Panc1 (cell line): ENCODE measurements around the gene EPHA8. TPM values are rescaled to one million over a fixed set of nuclear protein-coding genes. Genes with fewer than 3 reads are reported as not detected.

Source experiments
- ATAC-seq: fragments of 200-7000 bp; cut with Tn5 transposase; 2 replicates; pipeline ENCODE4 v1.9.1; 2020; ENCODE audit warnings: mild to moderate bottlenecking, moderate library complexity
- BruUV-seq: library from RNA; stranded (reverse); fragments of 400-500 nt; replicated peaks from 2 replicates; lab custom pipeline; 2021; lab: Mats Ljungman, UMichigan
- CTCF ChIA-PET: fragments of 300-600 bp; sonication (Branson Sonifier 250); formaldehyde crosslinking; loops from one replicate; lab custom pipeline; 2022; ENCODE audit warnings: antibody characterized with exemption; lab: Charles Lee
- POLR2A ChIA-PET: fragments of 300-600 bp; sonication (Branson Sonifier 250); formaldehyde crosslinking; loops from one replicate; lab custom pipeline; 2022; ENCODE audit warnings: antibody characterized with exemption; lab: Charles Lee
- DNase-seq: peaks from one replicate; pipeline ENCODE4 v3.0.0-alpha.2; 2010; ENCODE audit warnings: low read depth, low spot score
- H3K27ac ChIP-seq: 2 replicates; pipeline ENCODE4 v1.5.1; 2011; ENCODE audit warnings: mild to moderate bottlenecking, low read length, inconsistent platforms
- H3K27me3 ChIP-seq: fragments of 200-500 bp; sonication (Bioruptor generic); 2 replicates; pipeline ENCODE4 v1.6.0; 2014; ENCODE audit warnings: low read length, inconsistent platforms; ENCODE audit not compliant: control insufficient read depth, insufficient read depth
- H3K36me3 ChIP-seq: fragments of 200-500 bp; sonication (Bioruptor generic); 2 replicates; pipeline ENCODE4 v1.5.1; 2014; ENCODE audit warnings: inconsistent platforms, mild to moderate bottlenecking, low read length, moderate library complexity; ENCODE audit not compliant: control insufficient read depth, insufficient read depth
- H3K4me1 ChIP-seq: 2 replicates; pipeline ENCODE4 v1.5.1; 2011; ENCODE audit warnings: inconsistent platforms, mild to moderate bottlenecking, low read length, moderate library complexity; ENCODE audit not compliant: control insufficient read depth, insufficient read depth
- H3K4me3 ChIP-seq, 2 experiments: 2 replicates each; pipeline ENCODE4 v1.5.1; 2011 to 2012; ENCODE audit warnings: low read depth in 2 of 2, low read length in 2 of 2, mild to moderate bottlenecking in 2 of 2, inconsistent platforms in 1 of 2, moderate library complexity in 1 of 2
- H3K9me3 ChIP-seq: fragments of 200-500 bp; sonication (Bioruptor generic); 2 replicates; pipeline ENCODE4 v1.5.1; 2014; ENCODE audit warnings: low read depth, mild to moderate bottlenecking, inconsistent platforms, low read length, moderate library complexity; ENCODE audit not compliant: control insufficient read depth, insufficient read depth
- POLR2AphosphoS5 ChIP-seq: IDR thresholded peaks from 2 replicates; pipeline ENCODE4 v1.6.1; 2012; ENCODE audit warnings: mild to moderate bottlenecking, low read depth, low read length, moderate library complexity
- REST ChIP-seq, 2 experiments: IDR thresholded peaks; 2 replicates each; pipeline ENCODE4 v1.6.1; 2011 to 2012; ENCODE audit warnings: low read depth in 2 of 2, control low read depth in 1 of 2, low read length in 1 of 2, mild to moderate bottlenecking in 1 of 2, moderate library complexity in 1 of 2; ENCODE audit not compliant: insufficient read depth in 1 of 2
- SIN3A ChIP-seq: IDR thresholded peaks from 2 replicates; pipeline ENCODE4 v1.6.1; 2012; ENCODE audit warnings: low read depth, mild to moderate bottlenecking, low read length, moderate library complexity, borderline replicate concordance; ENCODE audit not compliant: insufficient read depth
- TCF7L2 ChIP-seq: IDR thresholded peaks from 2 replicates; pipeline ENCODE4 v1.6.1; 2011; ENCODE audit warnings: mild to moderate bottlenecking, low read depth, low read length, inconsistent platforms
- in situ Hi-C: cut with HindIII; loops from 2 replicates; pipeline ENCODE4 v1.10.0; 2016; ENCODE audit warnings: low sequenced_read_pairs, low pct_unique_long_range_greater_than_20kb
- intact Hi-C: fragments of 100-400 bp; cut with micrococcal nuclease; formaldehyde crosslinking; loops from one replicate; pipeline ENCODE4 v1.10.0; 2022; ENCODE audit not compliant: unreplicated experiment
- total RNA-seq: library from RNA; stranded (reverse); gene quantifications from one replicate; pipeline ENCODE4 v1.2.1, GENCODE V29; 2021; ENCODE audit not compliant: unreplicated experiment
- TF ChIP-seq, protein P1 (sequence below): fragments of 450-650 bp; IDR thresholded peaks from 2 replicates; pipeline ENCODE4 v1.5.1; 2017; ENCODE audit warnings: mild to moderate bottlenecking

The EPHA8 gene
- total RNA-seq, 1 experiment from 2014 or later, result not detected

- H3K9me3 ChIP-seq, result no peaks in the 10 kb centered on the region
- H3K36me3 ChIP-seq, result no peaks in the 10 kb centered on the region
- ATAC-seq (peak; percentile 90), DNase-seq (peak; percentile 18)
- intact Hi-C loops (loop anchor here (1.0 to 5.0 kb wide), 2 partner anchors 115 to 222 kb away; no protein-coding TSS in a partner anchor), in situ Hi-C loops (no loop called here)
- no peak overlapping the region for H3K27ac ChIP-seq
- H3K4me1 ChIP-seq, result no peaks in the 10 kb centered on the region
- H3K4me3 ChIP-seq, result peak overlapping the region in 1 of 2 experiments; percentile 32; a peak in 2 of 4 replicates
- ChIA-PET CTCF (interaction anchor here (0.6 to 2.1 kb wide), 2 partner anchors 99 to 102 kb away, joined by 7 to 9 read pairs; no protein-coding TSS in a partner anchor), POLR2A (no interaction called here)
- no peaks in the 10 kb centered on the region for H3K27me3 ChIP-seq
- TF ChIP-seq, protein P1, sequence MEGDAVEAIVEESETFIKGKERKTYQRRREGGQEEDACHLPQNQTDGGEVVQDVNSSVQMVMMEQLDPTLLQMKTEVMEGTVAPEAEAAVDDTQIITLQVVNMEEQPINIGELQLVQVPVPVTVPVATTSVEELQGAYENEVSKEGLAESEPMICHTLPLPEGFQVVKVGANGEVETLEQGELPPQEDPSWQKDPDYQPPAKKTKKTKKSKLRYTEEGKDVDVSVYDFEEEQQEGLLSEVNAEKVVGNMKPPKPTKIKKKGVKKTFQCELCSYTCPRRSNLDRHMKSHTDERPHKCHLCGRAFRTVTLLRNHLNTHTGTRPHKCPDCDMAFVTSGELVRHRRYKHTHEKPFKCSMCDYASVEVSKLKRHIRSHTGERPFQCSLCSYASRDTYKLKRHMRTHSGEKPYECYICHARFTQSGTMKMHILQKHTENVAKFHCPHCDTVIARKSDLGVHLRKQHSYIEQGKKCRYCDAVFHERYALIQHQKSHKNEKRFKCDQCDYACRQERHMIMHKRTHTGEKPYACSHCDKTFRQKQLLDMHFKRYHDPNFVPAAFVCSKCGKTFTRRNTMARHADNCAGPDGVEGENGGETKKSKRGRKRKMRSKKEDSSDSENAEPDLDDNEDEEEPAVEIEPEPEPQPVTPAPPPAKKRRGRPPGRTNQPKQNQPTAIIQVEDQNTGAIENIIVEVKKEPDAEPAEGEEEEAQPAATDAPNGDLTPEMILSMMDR, result peak; percentile 95
- TF ChIP-seq SIN3A, result no peak
- BruUV-seq, result no TSS peak
Measured at GRCh38 chr1:22641906-22642636, 78.8 kb downstream of the EPHA8 start.

DNA sequence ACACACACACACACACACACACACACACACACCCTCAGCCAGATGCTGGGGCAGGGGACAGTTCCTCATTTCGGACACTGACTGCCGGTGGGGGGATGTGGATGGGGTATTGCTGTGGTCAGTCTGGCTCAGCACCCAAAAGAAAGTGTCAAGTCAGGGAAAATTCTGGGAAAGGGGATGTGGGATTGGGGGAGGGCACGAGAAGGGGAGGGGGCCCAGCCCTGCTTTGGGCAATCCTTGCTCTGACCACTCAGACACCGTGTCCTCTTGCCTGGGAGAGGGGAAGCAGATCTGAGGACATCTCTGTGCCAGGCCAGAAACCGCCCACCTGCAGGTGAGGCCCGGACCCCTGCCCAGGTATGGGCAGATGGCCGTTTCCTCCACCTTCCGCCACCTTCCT is 80.1 kb downstream of the EPHA8 start, which contains the start of gene C1QC:
TSS of gene C1QC (plus strand) at position 253 of the 400 bp plus-strand sequence. CDS start 391 bp downstream, outside the sequence.
- intact Hi-C loops, result loop anchor here (5.0 kb wide), 1 partner anchor 116 kb away; no protein-coding TSS in a partner anchor
- BruUV-seq, result no TSS peak
- CTCF ChIA-PET, result interaction anchor here (0.5 to 2.1 kb wide), 2 partner anchors 101 to 622 kb away, joined by 9 read pairs; no protein-coding TSS in a partner anchor

More for the DNA sequence above, 80.1 kb downstream of the EPHA8 start, which contains the start of gene C1QC:
- POLR2A ChIA-PET, result no interaction called here
- H3K36me3 ChIP-seq, result no peaks in the 10 kb centered on the region
- no peak within 1 kb of the TSS for H3K4me3 ChIP-seq
- ATAC-seq (no peak), DNase-seq (no peak)
- H3K4me1 ChIP-seq, result no peaks in the 10 kb centered on the region
- H3K27me3 ChIP-seq, result no peaks in the 10 kb centered on the region
- no peaks in the 10 kb centered on the region for H3K9me3 ChIP-seq
- no peak within 1 kb of the TSS for H3K27ac ChIP-seq
- in situ Hi-C loops, result no loop called here
- TF ChIP-seq POLR2AphosphoS5 (no peak), SIN3A (no peak), TCF7L2 (no peak), REST (IDR thresholded peaks at IDR 0.05; ENCODE audit: insufficient read depth in 1 of 2, low read depth in 2 of 2, low read length in 1 of 2) (no peak)
- TF ChIP-seq, protein P1, result no peak
